HepG2 (cell line): ENCODE results near the gene NDUFB4. TPM values are rescaled to one million over a fixed set of nuclear protein-coding genes. Genes with fewer than 3 reads are reported as not detected.

Source experiments
- ATAC-seq: fragments of 200-7000 bp; cut with Tn5 transposase; 3 replicates; pipeline ENCODE4 v1.9.1; 2020; ENCODE audit warnings: mild to moderate bottlenecking, moderate library complexity
- BruUV-seq: library from RNA; stranded (reverse); fragments of 400-500 nt; replicated peaks from 2 replicates; lab custom pipeline; 2021; lab: Mats Ljungman, UMichigan
- CTCF ChIA-PET: fragments of 300-600 bp; formaldehyde crosslinking; extraction: SDS; loops from one replicate; lab custom pipeline; 2021; ENCODE audit warnings: low total read pairs, inconsistent platforms, low intra/inter-chr PET ratio; lab: Yijun Ruan, JAX
- POLR2A ChIA-PET: fragments of 350-600 bp; sonication (Branson Sonifier 250); formaldehyde crosslinking; loops from one replicate; lab custom pipeline; 2020; ENCODE audit warnings: antibody characterized with exemption, inconsistent platforms; lab: Yijun Ruan, JAX
- DNase-seq: peaks from one replicate; pipeline ENCODE4 v3.0.0-alpha.2; 2015; ENCODE audit warnings: low spot score
- FAIRE-seq: peaks from 3 replicates; lab custom pipeline; 2011; peaks lifted over from hg19 to GRCh38; lab: Jason Lieb, UNC
- H2AFZ ChIP-seq: one replicate; pipeline ENCODE4 v1.6.1; 2011; ENCODE audit warnings: low read length, inconsistent platforms
- H3K27ac ChIP-seq: fragments of 300-600 bp; 3 replicates; pipeline ENCODE4 v1.8.0; 2011; ENCODE audit warnings: mixed run types, mild to moderate bottlenecking, mixed read lengths, low read length, inconsistent platforms; ENCODE audit not compliant: insufficient read depth; ENCODE audit errors: extremely low read length
- H3K27me3 ChIP-seq, 2 experiments: fragments of 200-600 bp in 1 of 2; 2 replicates in 1 of 2; 3 replicates in 1 of 2; pipeline versions ENCODE4 v1.6.0 to v1.8.0; 2011; ENCODE audit warnings: low read length in 2 of 2, mild to moderate bottlenecking in 2 of 2, moderate library complexity in 2 of 2, inconsistent platforms in 1 of 2; ENCODE audit not compliant: insufficient read depth in 2 of 2, control insufficient read depth in 1 of 2
- H3K36me3 ChIP-seq, 2 experiments: fragments of 200-600 bp in 1 of 2; replicated peaks in 1 of 2; 2 replicates in 1 of 2; 3 replicates in 1 of 2; pipeline versions ENCODE4 v1.5.1 to v1.8.0; 2011; ENCODE audit warnings: low read length in 2 of 2, inconsistent platforms in 1 of 2; ENCODE audit not compliant: insufficient read depth in 2 of 2, control insufficient read depth in 1 of 2
- H3K4me1 ChIP-seq: 2 replicates; pipeline ENCODE4 v1.5.1; 2012; ENCODE audit warnings: low read length, inconsistent platforms; ENCODE audit not compliant: insufficient read depth
- H3K4me2 ChIP-seq: 2 replicates; pipeline ENCODE4 v1.6.0; 2011; ENCODE audit warnings: low read depth, low read length, inconsistent platforms
- H3K4me3 ChIP-seq, 3 experiments: fragments of 200-600 bp in 1 of 3; sonication (generic), shearing (Covaris generic) in 1 of 3; replicated peaks in 1 of 3; 2 replicates each; pipeline ENCODE4 v1.5.1; 2011 to 2016; ENCODE audit warnings: low read length in 3 of 3, inconsistent platforms in 2 of 3, low read depth in 2 of 3, mild to moderate bottlenecking in 2 of 3, control low read depth in 1 of 3, mixed read lengths in 1 of 3; ENCODE audit not compliant: insufficient read depth in 1 of 3
- H3K79me2 ChIP-seq: one replicate; pipeline ENCODE4 v1.6.1; 2011; ENCODE audit warnings: low read length, inconsistent platforms; ENCODE audit not compliant: insufficient read depth
- H3K9ac ChIP-seq: 2 replicates; pipeline ENCODE4 v1.6.0; 2011; ENCODE audit warnings: mild to moderate bottlenecking, low read depth, low read length, inconsistent platforms; ENCODE audit not compliant: insufficient read depth
- H3K9me3 ChIP-seq: 2 replicates; pipeline ENCODE4 v1.5.1; 2012; ENCODE audit warnings: mild to moderate bottlenecking, low read length
- H4K20me1 ChIP-seq: 2 replicates; pipeline ENCODE4 v1.6.0; 2011; ENCODE audit warnings: inconsistent platforms, mild to moderate bottlenecking, low read length, moderate library complexity; ENCODE audit not compliant: insufficient read depth
- ESRRA ChIP-seq: sonication (generic); formaldehyde crosslinking; IDR thresholded peaks from 2 replicates; pipeline ENCODE4 v1.5.1; 2020; ENCODE audit warnings: mild to moderate bottlenecking, low read depth, missing genetic modification reagents
- NR2F1 ChIP-seq, 2 experiments: fragments of 450-650 bp in 1 of 2; formaldehyde crosslinking in 1 of 2; IDR thresholded peaks; 2 replicates each; pipeline versions ENCODE4 v1.5.0 to v1.6.1; 2016 to 2020; ENCODE audit warnings: mild to moderate bottlenecking in 1 of 2, missing compliant biosample characterization in 1 of 2, missing genetic modification reagents in 1 of 2, moderate library complexity in 1 of 2
- NR2F2 ChIP-seq: IDR thresholded peaks from 2 replicates; pipeline ENCODE4 v1.6.1; 2012; ENCODE audit warnings: low read depth, inconsistent platforms, borderline replicate concordance
- SOX6 ChIP-seq, 2 experiments: fragments of 450-650 bp in 1 of 2; sonication (generic) in 1 of 2; formaldehyde crosslinking in 1 of 2; IDR thresholded peaks; 2 replicates each; pipeline versions ENCODE4 v1.4.0 to v1.6.1; 2017 to 2020; ENCODE audit warnings: antibody characterized with exemption in 1 of 2, mild to moderate bottlenecking in 1 of 2, missing genetic modification reagents in 1 of 2
- STAG1 ChIP-seq: sonication (generic); formaldehyde crosslinking; IDR thresholded peaks from 2 replicates; pipeline ENCODE4 v1.4.0; 2020; ENCODE audit warnings: missing genetic modification reagents
- TAF1 ChIP-seq: sonication (generic); formaldehyde crosslinking; IDR thresholded peaks from 2 replicates; pipeline ENCODE4 v1.4.0; 2020; ENCODE audit warnings: missing genetic modification reagents
- TEAD3 ChIP-seq: optimal IDR thresholded peaks from 2 replicates; pipeline ENCODE3; 2016; ENCODE audit warnings: borderline replicate concordance
- THAP8 ChIP-seq: sonication (generic); formaldehyde crosslinking; IDR thresholded peaks from 2 replicates; pipeline ENCODE4 v1.5.1; 2020; ENCODE audit warnings: missing genetic modification reagents, mild to moderate bottlenecking, borderline replicate concordance
- ZBTB8A ChIP-seq: sonication (generic); formaldehyde crosslinking; IDR thresholded peaks from 2 replicates; pipeline ENCODE4 v1.4.0; 2020; ENCODE audit warnings: mild to moderate bottlenecking, low read depth, missing genetic modification reagents, borderline replicate concordance
- ZFP37 ChIP-seq: sonication (generic); formaldehyde crosslinking; IDR thresholded peaks from 2 replicates; pipeline ENCODE4 v1.4.0; 2020; ENCODE audit warnings: missing genetic modification reagents, borderline replicate concordance
- ZNF263 ChIP-seq: sonication (generic); formaldehyde crosslinking; IDR thresholded peaks from 2 replicates; pipeline ENCODE4 v1.4.0; 2020; ENCODE audit warnings: missing genetic modification reagents
- ZNF282 ChIP-seq: fragments of 450-650 bp; IDR thresholded peaks from 2 replicates; pipeline ENCODE4 v1.6.1; 2018; ENCODE audit not compliant: partially characterized antibody
- ZNF451 ChIP-seq: sonication (generic); formaldehyde crosslinking; IDR thresholded peaks from 2 replicates; pipeline ENCODE4 v1.5.0; 2020; ENCODE audit warnings: mild to moderate bottlenecking, missing genetic modification reagents
- ZNF558 ChIP-seq: sonication (generic); formaldehyde crosslinking; IDR thresholded peaks from 2 replicates; pipeline ENCODE4 v1.9.0; 2022; ENCODE audit warnings: mild to moderate bottlenecking, missing genetic modification reagents, borderline replicate concordance
- ZNF598 ChIP-seq: sonication (generic); formaldehyde crosslinking; IDR thresholded peaks from 2 replicates; pipeline ENCODE4 v1.5.1; 2020; ENCODE audit warnings: mild to moderate bottlenecking, missing genetic modification reagents, borderline replicate concordance
- WGBS: methylation state at CpG from one replicate; pipeline ENCODE4 v1.1.6; 2017; ENCODE audit warnings: low lambda C conversion rate; 5-methylcytosine and 5-hydroxymethylcytosine counted together
- in situ Hi-C: cut with HindIII; loops from 2 replicates; pipeline ENCODE4 v1.10.0; 2017; ENCODE audit warnings: low pct_unique_long_range_greater_than_20kb; ENCODE audit not compliant: extremely low pct_ligation_motif_present
- intact Hi-C: fragments of 100-400 bp; cut with micrococcal nuclease; formaldehyde crosslinking; loops from one replicate; pipeline ENCODE4 v1.10.0; 2022; ENCODE audit not compliant: unreplicated experiment
- polyA plus RNA-seq, 8 experiments: library from polyadenylated mRNA; depleted of rRNA in 3 of 8; stranded (reverse) in 7 of 8; unstranded in 1 of 8; fragments of >200 nt; fragmentation: Illumina TruSeq in 4 of 8; extraction: Trizol in 4 of 8; gene quantifications; 2 replicates each; pipeline versions ENCODE4 v1.2.1 to v1.2.3, GENCODE V29; 2011 to 2016; ENCODE audit warnings: low read depth in 4 of 8, missing spikeins in 1 of 8, mixed read lengths in 1 of 8; ENCODE audit not compliant: insufficient read depth in 1 of 8
- total RNA-seq, 5 experiments: library from RNA; depleted of rRNA; stranded (reverse); fragments of >200 nt; fragmentation: Illumina TruSeq; extraction: Trizol; gene quantifications; 2 replicates each; pipeline ENCODE4 v1.2.3, GENCODE V29; 2016; ENCODE audit warnings: low read depth in 1 of 5
- TF ChIP-seq, protein P1 (sequence below), 2 experiments: fragments of 450-650 bp in 1 of 2; sonication (generic) in 1 of 2; formaldehyde crosslinking; IDR thresholded peaks; 2 replicates each; pipeline versions ENCODE4 v1.5.0 to v1.8.0; 2020 to 2022; ENCODE audit warnings: mild to moderate bottlenecking in 1 of 2, missing genetic modification reagents in 1 of 2
- TF ChIP-seq, protein P2 (sequence below): sonication (generic); formaldehyde crosslinking; IDR thresholded peaks from 2 replicates; pipeline ENCODE4 v1.4.0; 2020; ENCODE audit warnings: missing genetic modification reagents, borderline replicate concordance
- TF ChIP-seq, protein P3 (sequence below): sonication (generic); formaldehyde crosslinking; IDR thresholded peaks from 2 replicates; pipeline ENCODE4 v1.4.0; 2020; ENCODE audit warnings: mild to moderate bottlenecking, low read depth, missing genetic modification reagents

NDUFB4 gene
- total and polyA plus RNA-seq, 2 of the 13 experiments (the other 11 are each of a cell fraction or from before 2014, with no cell fraction given) = 115 to 116 TPM

- no peaks in the 10 kb centered on the region for H3K9me3 ChIP-seq
- H3K27ac ChIP-seq = no peak overlapping the region
- H3K4me1 ChIP-seq = no peaks in the 10 kb centered on the region
- no peak overlapping the region for H3K4me3 ChIP-seq
- in situ Hi-C loops (loop anchor here (5.0 kb wide), 1 partner anchor 169 kb away; no protein-coding TSS in a partner anchor), intact Hi-C loops (loop anchor here (1.0 to 5.0 kb wide), 2 partner anchors 172 to 529 kb away; no protein-coding TSS in a partner anchor)
- H2AFZ ChIP-seq = no peak overlapping the region
- H3K36me3 ChIP-seq = peaks cover 0 to 13% of the 10 kb centered on the region in 2 experiments; a peak in 4 of 5 replicates
- WGBS = 74% methylated on average over 12 of the region's 12 CpGs
- no peaks in the 10 kb centered on the region for H3K79me2 ChIP-seq
- POLR2A ChIA-PET = interaction anchor here (0.6 to 1.0 kb wide), 3 partner anchors 27 to 143 kb away, joined by 3 to 4 read pairs (median 3); partner anchors contain the start of genes HGD and NDUFB4
- ATAC-seq (peak; percentile 70), FAIRE-seq (peak; percentile 37), DNase-seq (peak; percentile 58)
- no peaks in the 10 kb centered on the region for H3K27me3 ChIP-seq
- H3K9ac ChIP-seq = no peak overlapping the region
- no TSS peak for BruUV-seq
- H3K4me2 ChIP-seq = no peak overlapping the region
- CTCF ChIA-PET = interaction anchor here (2.2 kb wide), 1 partner anchor 172 kb away, joined by 27 read pairs; no protein-coding TSS in a partner anchor
- no peaks in the 10 kb centered on the region for H4K20me1 ChIP-seq
- no peak for TF ChIP-seq ESRRA (CRISPR knock-in tag)
- TF ChIP-seq ZFP37 (CRISPR knock-in tag) = no peak
- no peak for TF ChIP-seq NR2F1 (CRISPR knock-in tag; IDR thresholded peaks at IDR 0.05)
- TF ChIP-seq, protein P1, sequence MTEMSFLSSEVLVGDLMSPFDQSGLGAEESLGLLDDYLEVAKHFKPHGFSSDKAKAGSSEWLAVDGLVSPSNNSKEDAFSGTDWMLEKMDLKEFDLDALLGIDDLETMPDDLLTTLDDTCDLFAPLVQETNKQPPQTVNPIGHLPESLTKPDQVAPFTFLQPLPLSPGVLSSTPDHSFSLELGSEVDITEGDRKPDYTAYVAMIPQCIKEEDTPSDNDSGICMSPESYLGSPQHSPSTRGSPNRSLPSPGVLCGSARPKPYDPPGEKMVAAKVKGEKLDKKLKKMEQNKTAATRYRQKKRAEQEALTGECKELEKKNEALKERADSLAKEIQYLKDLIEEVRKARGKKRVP (CRISPR knock-in tag; IDR thresholded peaks at IDR 0.05) = no peak
- TF ChIP-seq, protein P2, sequence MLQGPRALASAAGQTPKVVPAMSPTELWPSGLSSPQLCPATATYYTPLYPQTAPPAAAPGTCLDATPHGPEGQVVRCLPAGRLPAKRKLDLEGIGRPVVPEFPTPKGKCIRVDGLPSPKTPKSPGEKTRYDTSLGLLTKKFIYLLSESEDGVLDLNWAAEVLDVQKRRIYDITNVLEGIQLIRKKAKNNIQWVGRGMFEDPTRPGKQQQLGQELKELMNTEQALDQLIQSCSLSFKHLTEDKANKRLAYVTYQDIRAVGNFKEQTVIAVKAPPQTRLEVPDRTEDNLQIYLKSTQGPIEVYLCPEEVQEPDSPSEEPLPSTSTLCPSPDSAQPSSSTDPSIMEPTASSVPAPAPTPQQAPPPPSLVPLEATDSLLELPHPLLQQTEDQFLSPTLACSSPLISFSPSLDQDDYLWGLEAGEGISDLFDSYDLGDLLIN (CRISPR knock-in tag) = no peak
- no peak for TF ChIP-seq ZNF451 (CRISPR knock-in tag)
- TF ChIP-seq ZNF598 (CRISPR knock-in tag) = no peak
- no peak for TF ChIP-seq ZNF263
- no peak for TF ChIP-seq ZNF282
- TF ChIP-seq, protein P3, sequence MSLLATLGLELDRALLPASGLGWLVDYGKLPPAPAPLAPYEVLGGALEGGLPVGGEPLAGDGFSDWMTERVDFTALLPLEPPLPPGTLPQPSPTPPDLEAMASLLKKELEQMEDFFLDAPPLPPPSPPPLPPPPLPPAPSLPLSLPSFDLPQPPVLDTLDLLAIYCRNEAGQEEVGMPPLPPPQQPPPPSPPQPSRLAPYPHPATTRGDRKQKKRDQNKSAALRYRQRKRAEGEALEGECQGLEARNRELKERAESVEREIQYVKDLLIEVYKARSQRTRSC (CRISPR knock-in tag) = no peak
- no peak for TF ChIP-seq ZNF558 (CRISPR knock-in tag)
- TF ChIP-seq ZBTB8A (CRISPR knock-in tag) = no peak
- no peak for TF ChIP-seq NR2F2
- TF ChIP-seq THAP8 (CRISPR knock-in tag) = no peak
- no peak for TF ChIP-seq TAF1
- peak; percentile 82 for TF ChIP-seq STAG1 (CRISPR knock-in tag)
- TF ChIP-seq TEAD3 (CRISPR knock-in tag) = peak; percentile 18
- no peak for TF ChIP-seq SOX6 (IDR thresholded peaks at IDR 0.05)
- no peak for TF ChIP-seq SOX6 (CRISPR knock-in tag; IDR thresholded peaks at IDR 0.05)
Measured at GRCh38 chr3:120622870-120623726, 27.0 kb downstream of the NDUFB4 start.
